GM23338 (cell line): ENCODE measurements around the gene STX8. TPM values are rescaled to one million over a fixed set of nuclear protein-coding genes. Genes with fewer than 3 reads are reported as not detected.

Experiments used
- ATAC-seq: fragments of 200-7000 bp; cut with Tn5 transposase; 3 replicates; pipeline ENCODE4 v1.9.1; 2020
- DNase-seq: peaks from one replicate; pipeline ENCODE4 v3.0.0-alpha.2; 2015; ENCODE audit warnings: low spot score
- H2AFZ ChIP-seq: fragments of 200-600 bp; sonication (generic); 2 replicates; pipeline ENCODE4 v1.8.0; 2016; ENCODE audit warnings: antibody characterized with exemption, mild to moderate bottlenecking, moderate library complexity
- H3F3A ChIP-seq: fragments of 200-600 bp; sonication (generic); replicated peaks from 2 replicates; pipeline ENCODE4 v1.8.0; 2017; ENCODE audit warnings: antibody characterized with exemption, mixed run types, low read depth
- H3K27ac ChIP-seq: fragments of 200-600 bp; sonication (generic); 2 replicates; pipeline ENCODE4 v1.6.1; 2016; ENCODE audit warnings: low read depth
- H3K27me3 ChIP-seq: fragments of 200-600 bp; sonication (generic); 2 replicates; pipeline ENCODE4 v1.8.0; 2016; ENCODE audit warnings: mild to moderate bottlenecking, mixed run types, moderate library complexity; ENCODE audit not compliant: insufficient read depth
- H3K36me3 ChIP-seq: fragments of 200-600 bp; sonication (generic); 2 replicates; pipeline ENCODE4 v1.8.0; 2016; ENCODE audit warnings: mild to moderate bottlenecking; ENCODE audit not compliant: insufficient read depth
- H3K4me1 ChIP-seq: fragments of 200-600 bp; sonication (generic); 2 replicates; pipeline ENCODE4 v1.8.0; 2016; ENCODE audit warnings: mild to moderate bottlenecking, moderate library complexity; ENCODE audit not compliant: insufficient read depth
- H3K4me2 ChIP-seq: fragments of 200-600 bp; sonication (generic); 2 replicates; pipeline ENCODE4 v1.7.1; 2017; ENCODE audit warnings: mixed run types
- H3K4me3 ChIP-seq: fragments of 200-600 bp; sonication (generic); 2 replicates; pipeline ENCODE4 v1.6.1; 2016; ENCODE audit warnings: mixed run types
- H3K79me2 ChIP-seq: fragments of 200-600 bp; sonication (generic); replicated peaks from 2 replicates; pipeline ENCODE4 v1.8.0; 2017; ENCODE audit warnings: mild to moderate bottlenecking; ENCODE audit not compliant: insufficient read depth
- H3K9me2 ChIP-seq: fragments of 200-600 bp; sonication (generic); 2 replicates; pipeline ENCODE4 v1.8.0; 2017; ENCODE audit not compliant: insufficient read depth
- H4K20me1 ChIP-seq: fragments of 200-600 bp; sonication (generic); replicated peaks from 2 replicates; pipeline ENCODE4 v1.8.0; 2017; ENCODE audit warnings: mild to moderate bottlenecking; ENCODE audit not compliant: insufficient read depth
- H3K27ac Mint-ChIP-seq: 2 replicates; pipeline ENCODE4 v1.8.0; 2020; ENCODE audit warnings: inconsistent platforms, mild to moderate bottlenecking, moderate library complexity, mixed read lengths
- H3K27me3 Mint-ChIP-seq: 3 replicates; pipeline ENCODE4 v1.8.0; 2022; ENCODE audit warnings: low read depth, mild to moderate bottlenecking, moderate library complexity, mixed read lengths, inconsistent platforms; ENCODE audit not compliant: insufficient read depth, poor library complexity
- H3K36me3 Mint-ChIP-seq: 3 replicates; pipeline ENCODE4 v1.8.0; 2021; ENCODE audit warnings: low read depth, mild to moderate bottlenecking, inconsistent platforms, moderate library complexity, mixed read lengths
- H3K4me1 Mint-ChIP-seq: 3 replicates; pipeline ENCODE4 v1.8.0; 2020; ENCODE audit warnings: mild to moderate bottlenecking, inconsistent platforms, mixed read lengths
- H3K4me3 Mint-ChIP-seq: 3 replicates; pipeline ENCODE4 v1.8.0; 2021; ENCODE audit warnings: moderate library complexity, mild to moderate bottlenecking, inconsistent platforms, mixed read lengths
- H3K9me3 Mint-ChIP-seq: 3 replicates; pipeline ENCODE4 v1.8.0; 2020; ENCODE audit warnings: moderate library complexity, mild to moderate bottlenecking, inconsistent platforms, mixed read lengths
- ETS1 ChIP-seq: IDR thresholded peaks from 2 replicates; pipeline ENCODE4 v1.6.1; 2016; ENCODE audit warnings: antibody characterized with exemption
- EZH2 ChIP-seq: fragments of 200-600 bp; sonication (generic); IDR thresholded peaks from one replicate; pipeline ENCODE4 v1.8.0; 2017; ENCODE audit warnings: antibody characterized with exemption, mild to moderate bottlenecking, low read depth; ENCODE audit not compliant: unreplicated experiment
- EZH2phosphoT487 ChIP-seq: fragments of 200-600 bp; sonication (generic); IDR thresholded peaks from one replicate; pipeline ENCODE4 v1.8.1; 2018; ENCODE audit warnings: antibody characterized with exemption; ENCODE audit not compliant: unreplicated experiment
- JUNB ChIP-seq: IDR thresholded peaks from one replicate; pipeline ENCODE4 v1.6.1; 2016; ENCODE audit warnings: antibody characterized with exemption; ENCODE audit not compliant: unreplicated experiment
- NANOG ChIP-seq: IDR thresholded peaks from 2 replicates; pipeline ENCODE4 v1.6.1; 2016; ENCODE audit warnings: antibody characterized with exemption, borderline replicate concordance
- POLR2AphosphoS5 ChIP-seq: IDR thresholded peaks from 2 replicates; pipeline ENCODE4 v1.6.1; 2016; ENCODE audit warnings: antibody characterized with exemption, low read depth
- STAT1 ChIP-seq: IDR thresholded peaks from one replicate; pipeline ENCODE4 v1.6.1; 2016; ENCODE audit warnings: antibody characterized with exemption; ENCODE audit not compliant: unreplicated experiment
- ZNF114 ChIP-seq: fragments of 250-450 bp; sonication (Bioruptor Pico); IDR thresholded peaks from 2 replicates; pipeline ENCODE4 v1.5.0; 2020; ENCODE audit warnings: mild to moderate bottlenecking, moderate library complexity
- ZNF331 ChIP-seq: fragments of 250-450 bp; sonication (Bioruptor Pico); IDR thresholded peaks from 2 replicates; pipeline ENCODE4 v1.5.0; 2020; ENCODE audit warnings: low read depth, mild to moderate bottlenecking, moderate library complexity
- ZNF462 ChIP-seq: fragments of 250-450 bp; sonication (Bioruptor Pico); IDR thresholded peaks from 2 replicates; pipeline ENCODE4 v1.5.0; 2020; ENCODE audit warnings: mild to moderate bottlenecking, moderate library complexity
- polyA plus RNA-seq: library from polyadenylated mRNA; unstranded; fragments of >200 nt; fragmentation: Nextera tagmentation; extraction: Ambion mirVana; gene quantifications from 2 replicates; pipeline ENCODE4 v1.2.1, GENCODE V29; 2016
- total RNA-seq: library from RNA; depleted of rRNA; stranded (reverse); fragments of >200 nt; shearing (Covaris generic); gene quantifications from 2 replicates; pipeline ENCODE4 v1.2.3, GENCODE V29; 2014
- TF ChIP-seq, protein P1 (sequence below): IDR thresholded peaks from one replicate; pipeline ENCODE4 v1.6.1; 2018; ENCODE audit warnings: antibody characterized with exemption; ENCODE audit not compliant: unreplicated experiment

Gene STX8
- total and polyA plus RNA-seq, 2 experiments from 2014 or later: 59.4 to 82.3 TPM

DNA sequence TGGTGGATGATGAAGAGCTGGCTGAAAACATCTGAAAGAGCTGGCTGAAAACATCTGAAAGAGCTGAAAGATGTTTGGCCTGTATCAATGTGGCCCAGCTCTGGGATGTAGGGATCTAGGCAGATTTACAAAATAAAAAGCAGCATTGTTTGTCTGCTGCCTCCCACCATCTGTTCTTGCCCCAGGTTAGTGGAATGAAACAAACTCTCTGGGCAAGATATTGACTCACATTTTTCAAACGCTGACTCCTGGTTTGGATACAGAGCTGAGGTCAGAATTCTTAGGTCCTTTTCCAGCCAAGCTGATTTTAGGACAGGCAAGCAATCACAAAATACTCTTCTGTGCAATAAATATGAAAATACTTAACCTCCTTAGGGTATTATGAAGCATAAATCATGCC, 139.0 kb downstream of the STX8 start:
- no peak for TF ChIP-seq STAT1
- no peak for TF ChIP-seq EZH2phosphoT487
- no peak for TF ChIP-seq ZNF331 (CRISPR knock-in tag)
- no peak for TF ChIP-seq JUNB
- TF ChIP-seq ZNF114 (CRISPR knock-in tag): no peak
- TF ChIP-seq ETS1: no peak
- Mint-ChIP-seq H3K4me1 (peaks cover 8% of the 10 kb centered on the region; the same call in 2 of the 3 replicates), H3K27me3 (no peaks in the 10 kb centered on the region), H3K27ac (no peak overlapping the region), H3K36me3 (peaks cover 3% of the 10 kb centered on the region; the same call in 2 of the 3 replicates), H3K4me3 (no peak overlapping the region), H3K9me3 (no peaks in the 10 kb centered on the region; the same call in 2 of the 3 replicates)
- H3K4me2 ChIP-seq: no peak overlapping the region
- H2AFZ ChIP-seq: no peak overlapping the region
- 0 out of 2 replicates have a peak, but pooled peaks cover 3% of the 10 kb centered on the region for H3K4me1 ChIP-seq
- H3K27me3 ChIP-seq: no peaks in the 10 kb centered on the region
- no peak overlapping the region for H3K27ac ChIP-seq
- no peak overlapping the region for H3K4me3 ChIP-seq
- H3F3A ChIP-seq: no peaks in the 10 kb centered on the region
- no peak for DNase-seq
- H3K79me2 ChIP-seq: no peaks in the 10 kb centered on the region
- no peaks in the 10 kb centered on the region for H4K20me1 ChIP-seq
- no peaks in the 10 kb centered on the region for H3K36me3 ChIP-seq
- peaks cover 3% of the 10 kb centered on the region for H3K9me2 ChIP-seq
- no peak for ATAC-seq

DNA sequence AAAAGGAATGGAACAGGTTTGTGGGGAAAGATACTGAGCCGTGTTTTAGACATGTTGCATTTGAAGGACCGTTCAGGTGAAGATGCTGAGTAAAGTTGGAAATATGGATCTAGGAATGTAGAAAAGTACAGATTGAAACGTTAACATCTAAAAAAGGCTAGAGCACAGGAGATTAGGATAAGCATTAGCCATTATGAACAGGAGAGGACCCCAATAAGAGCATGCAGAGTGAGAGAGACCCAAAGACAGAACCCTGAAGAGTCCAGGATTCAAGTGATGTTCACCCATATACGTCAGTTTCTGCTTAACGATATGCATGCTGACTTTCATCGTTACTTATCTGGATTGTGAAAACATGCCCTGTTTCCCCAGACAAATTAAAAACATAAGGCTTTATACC, 140.5 kb downstream of the STX8 start:
- Mint-ChIP-seq H3K27me3 (no peaks in the 10 kb centered on the region), H3K4me1 (peaks cover 8% of the 10 kb centered on the region; the same call in 2 of the 3 replicates), H3K9me3 (no peaks in the 10 kb centered on the region), H3K27ac (no peak overlapping the region), H3K4me3 (no peak overlapping the region), H3K36me3 (no peaks in the 10 kb centered on the region)
- Histone ChIP-seq H3K27ac (no peak overlapping the region), H2AFZ (no peak overlapping the region), H3K4me2 (no peak overlapping the region), H3K4me3 (no peak overlapping the region), H3K36me3 (no peaks in the 10 kb centered on the region), H3K79me2 (no peaks in the 10 kb centered on the region), H3K27me3 (no peaks in the 10 kb centered on the region), H4K20me1 (no peaks in the 10 kb centered on the region), H3K9me2 (peaks cover 3% of the 10 kb centered on the region), H3F3A (no peaks in the 10 kb centered on the region), H3K4me1 (0 out of 2 replicates have a peak, but pooled peaks cover 3% of the 10 kb centered on the region)
- TF ChIP-seq ZNF331 (CRISPR knock-in tag): no peak
- no peak for TF ChIP-seq ZNF462 (CRISPR knock-in tag)
- TF ChIP-seq EZH2phosphoT487: no peak
- no peak for TF ChIP-seq EZH2
- TF ChIP-seq STAT1: no peak
- no peak for TF ChIP-seq NANOG
- TF ChIP-seq POLR2AphosphoS5: no peak
- TF ChIP-seq, protein P1, sequence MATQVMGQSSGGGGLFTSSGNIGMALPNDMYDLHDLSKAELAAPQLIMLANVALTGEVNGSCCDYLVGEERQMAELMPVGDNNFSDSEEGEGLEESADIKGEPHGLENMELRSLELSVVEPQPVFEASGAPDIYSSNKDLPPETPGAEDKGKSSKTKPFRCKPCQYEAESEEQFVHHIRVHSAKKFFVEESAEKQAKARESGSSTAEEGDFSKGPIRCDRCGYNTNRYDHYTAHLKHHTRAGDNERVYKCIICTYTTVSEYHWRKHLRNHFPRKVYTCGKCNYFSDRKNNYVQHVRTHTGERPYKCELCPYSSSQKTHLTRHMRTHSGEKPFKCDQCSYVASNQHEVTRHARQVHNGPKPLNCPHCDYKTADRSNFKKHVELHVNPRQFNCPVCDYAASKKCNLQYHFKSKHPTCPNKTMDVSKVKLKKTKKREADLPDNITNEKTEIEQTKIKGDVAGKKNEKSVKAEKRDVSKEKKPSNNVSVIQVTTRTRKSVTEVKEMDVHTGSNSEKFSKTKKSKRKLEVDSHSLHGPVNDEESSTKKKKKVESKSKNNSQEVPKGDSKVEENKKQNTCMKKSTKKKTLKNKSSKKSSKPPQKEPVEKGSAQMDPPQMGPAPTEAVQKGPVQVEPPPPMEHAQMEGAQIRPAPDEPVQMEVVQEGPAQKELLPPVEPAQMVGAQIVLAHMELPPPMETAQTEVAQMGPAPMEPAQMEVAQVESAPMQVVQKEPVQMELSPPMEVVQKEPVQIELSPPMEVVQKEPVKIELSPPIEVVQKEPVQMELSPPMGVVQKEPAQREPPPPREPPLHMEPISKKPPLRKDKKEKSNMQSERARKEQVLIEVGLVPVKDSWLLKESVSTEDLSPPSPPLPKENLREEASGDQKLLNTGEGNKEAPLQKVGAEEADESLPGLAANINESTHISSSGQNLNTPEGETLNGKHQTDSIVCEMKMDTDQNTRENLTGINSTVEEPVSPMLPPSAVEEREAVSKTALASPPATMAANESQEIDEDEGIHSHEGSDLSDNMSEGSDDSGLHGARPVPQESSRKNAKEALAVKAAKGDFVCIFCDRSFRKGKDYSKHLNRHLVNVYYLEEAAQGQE: no peak
- DNase-seq (no peak), ATAC-seq (no peak)
